HEK293 (cell line): Measurements from ENCODE around the gene LIN7A.
A peak's percentile ranks its signal among the peaks of the same experiment; 100 is the strongest.

Source experiments
- CTCF ChIA-PET: fragments of 350-600 bp; formaldehyde crosslinking; extraction: SDS; loops from one replicate; lab custom pipeline; 2021; ENCODE audit warnings: antibody characterized with exemption; lab: Yijun Ruan, JAX
- POLR2A ChIA-PET: fragments of 300-600 bp; formaldehyde crosslinking; extraction: SDS; loops from one replicate; lab custom pipeline; 2020; ENCODE audit warnings: antibody characterized with exemption, inconsistent platforms; lab: Yijun Ruan, JAX
- H3K27ac ChIP-seq: fragments of 200-500 bp; sonication (Bioruptor generic); 2 replicates; pipeline ENCODE4 v1.5.1; 2014; ENCODE audit warnings: low read depth, low read length, control low read depth, inconsistent platforms; ENCODE audit errors: extremely low read depth
- H3K36me3 ChIP-seq, 2 experiments: fragments of 200-500 bp in 1 of 2; sonication (Bioruptor generic) in 1 of 2; 1 replicate in 1 of 2; 2 replicates in 1 of 2; pipeline ENCODE4 v1.5.1; 2014 to 2017; ENCODE audit warnings: inconsistent platforms in 2 of 2, low read length in 2 of 2; ENCODE audit not compliant: control insufficient read depth in 2 of 2, insufficient read depth in 1 of 2
- H3K4me1 ChIP-seq: fragments of 200-500 bp; sonication (Bioruptor generic); 2 replicates; pipeline ENCODE4 v1.5.1; 2014; ENCODE audit warnings: mild to moderate bottlenecking, low read length, inconsistent platforms; ENCODE audit not compliant: control insufficient read depth, insufficient read depth
- H3K4me3 ChIP-seq: 2 replicates; pipeline ENCODE4 v1.5.1; 2011; ENCODE audit warnings: low read depth, mild to moderate bottlenecking, control low read depth, low read length, moderate library complexity
- H3K9me3 ChIP-seq: fragments of 200-500 bp; sonication (Bioruptor generic); 2 replicates; pipeline ENCODE4 v1.5.1; 2014; ENCODE audit warnings: low read depth, low read length, inconsistent platforms; ENCODE audit not compliant: control insufficient read depth, insufficient read depth
- ATF2 ChIP-seq: fragments of 450-650 bp; formaldehyde crosslinking; IDR thresholded peaks from 2 replicates; pipeline ENCODE4 v1.5.1; 2016; ENCODE audit warnings: missing biosample characterization, missing genetic modification characterization, low read depth
- KLF9 ChIP-seq: fragments of 450-650 bp; formaldehyde crosslinking; IDR thresholded peaks from 2 replicates; pipeline ENCODE4 v1.5.1; 2016; ENCODE audit warnings: missing biosample characterization, missing genetic modification characterization, low read depth
- MZF1 ChIP-seq: fragments of 450-650 bp; formaldehyde crosslinking; IDR thresholded peaks from 2 replicates; pipeline ENCODE4 v1.5.1; 2017; ENCODE audit warnings: missing biosample characterization, missing genetic modification characterization, borderline replicate concordance
- PRDM1 ChIP-seq: fragments of 450-650 bp; formaldehyde crosslinking; IDR thresholded peaks from 2 replicates; pipeline ENCODE4; 2016; ENCODE audit warnings: missing biosample characterization, missing genetic modification characterization
- SP3 ChIP-seq: fragments of 450-650 bp; formaldehyde crosslinking; IDR thresholded peaks from 2 replicates; pipeline ENCODE4 v1.5.1; 2016; ENCODE audit warnings: missing biosample characterization, missing genetic modification characterization
- YY2 ChIP-seq: fragments of 450-650 bp; formaldehyde crosslinking; IDR thresholded peaks from 2 replicates; pipeline ENCODE4 v1.5.1; 2016; ENCODE audit warnings: missing biosample characterization, missing genetic modification characterization
- ZEB2 ChIP-seq: fragments of 450-650 bp; formaldehyde crosslinking; IDR thresholded peaks from 2 replicates; pipeline ENCODE4 v1.5.1; 2016; ENCODE audit warnings: missing biosample characterization, missing genetic modification characterization
- ZNF266 ChIP-seq: fragments of 450-650 bp; formaldehyde crosslinking; IDR thresholded peaks from 2 replicates; pipeline ENCODE4 v1.5.1; 2016; ENCODE audit warnings: missing biosample characterization, missing genetic modification characterization, low read depth
- ZNF274 ChIP-seq, 2 experiments: fragments of 200-500 bp in 1 of 2; fragments of 450-650 bp in 1 of 2; sonication (Bioruptor generic) in 1 of 2; formaldehyde crosslinking in 1 of 2; IDR thresholded peaks; 2 replicates each; pipeline versions ENCODE4 v1.5.1 to v1.6.1; 2014 to 2016; ENCODE audit warnings: borderline replicate concordance in 1 of 2, inconsistent platforms in 1 of 2, low read length in 1 of 2, missing biosample characterization in 1 of 2, missing genetic modification characterization in 1 of 2
- ZNF280D ChIP-seq: fragments of 450-650 bp; formaldehyde crosslinking; IDR thresholded peaks from 2 replicates; pipeline ENCODE4 v1.5.1; 2016; ENCODE audit warnings: missing biosample characterization, missing genetic modification characterization
- ZNF302 ChIP-seq: fragments of 450-650 bp; formaldehyde crosslinking; IDR thresholded peaks from 2 replicates; pipeline ENCODE4 v1.5.1; 2016; ENCODE audit warnings: missing biosample characterization, missing genetic modification characterization, low read depth
- ZNF391 ChIP-seq: fragments of 450-650 bp; formaldehyde crosslinking; IDR thresholded peaks from 2 replicates; pipeline ENCODE4 v1.5.1; 2016; ENCODE audit warnings: low read depth, missing biosample characterization, missing genetic modification characterization, borderline replicate concordance
- ZNF398 ChIP-seq: fragments of 450-650 bp; formaldehyde crosslinking; IDR thresholded peaks from 2 replicates; pipeline ENCODE4 v1.5.1; 2017; ENCODE audit warnings: missing biosample characterization, missing genetic modification characterization
- ZNF621 ChIP-seq: fragments of 450-650 bp; formaldehyde crosslinking; IDR thresholded peaks from 2 replicates; pipeline ENCODE4 v1.5.1; 2017; ENCODE audit warnings: missing biosample characterization, missing genetic modification characterization
- ZNF639 ChIP-seq: fragments of 450-650 bp; formaldehyde crosslinking; IDR thresholded peaks from 2 replicates; pipeline ENCODE4 v1.5.1; 2016; ENCODE audit warnings: missing biosample characterization, missing genetic modification characterization
- ZNF830 ChIP-seq: fragments of 450-650 bp; IDR thresholded peaks from 2 replicates; pipeline ENCODE4 v1.5.0; 2018; ENCODE audit warnings: missing biosample characterization, missing genetic modification characterization, low read depth, mild to moderate bottlenecking, moderate library complexity
- ZSCAN23 ChIP-seq: fragments of 450-650 bp; formaldehyde crosslinking; IDR thresholded peaks from 2 replicates; pipeline ENCODE4 v1.5.1; 2016; ENCODE audit warnings: missing biosample characterization, missing genetic modification characterization
- ZSCAN5A ChIP-seq: fragments of 450-650 bp; formaldehyde crosslinking; IDR thresholded peaks from 2 replicates; pipeline ENCODE4 v1.5.1; 2016; ENCODE audit warnings: missing biosample characterization, missing genetic modification characterization

The LIN7A gene

GRCh38 chr12:80894179-80894578 lies 43.6 kb downstream of the LIN7A start:
- TF ChIP-seq PRDM1 (0 out of 2 replicates have a peak, but pooled peaks have one; percentile 9), SP3 (no peak)
- POLR2A ChIA-PET = no interaction called here
- Histone ChIP-seq H3K27ac (no peak overlapping the region), H3K4me1 (no peaks in the 10 kb centered on the region), H3K9me3 (no peaks in the 10 kb centered on the region), H3K4me3 (no peak overlapping the region), H3K36me3 (no peaks in the 10 kb centered on the region)
- CTCF ChIA-PET = no interaction called here

- TF ChIP-seq ZSCAN23 (tag by site-specific recombination) (no peak), ZEB2 (tag by site-specific recombination) (no peak)
- CTCF ChIA-PET = no interaction called here
- no peak overlapping the region for H3K27ac ChIP-seq
These were observed 44.9 kb downstream of the LIN7A start for GRCh38 chr12:80892597-80893445.

GRCh38 chr12:80884651-80885050 lies 53.1 kb downstream of the LIN7A start:
- ChIA-PET CTCF (interaction anchor here (0.7 kb wide), 1 partner anchor 1543 kb away, joined by 4 read pairs; no protein-coding TSS in a partner anchor), POLR2A (no interaction called here)
- Histone ChIP-seq H3K36me3 (no peaks in the 10 kb centered on the region), H3K4me1 (no peaks in the 10 kb centered on the region), H3K27ac (no peak overlapping the region), H3K9me3 (no peaks in the 10 kb centered on the region), H3K4me3 (no peak overlapping the region)
- TF ChIP-seq ZNF280D (tag by site-specific recombination) (no peak), ZNF621 (tag by site-specific recombination) (no peak), SP3 (no peak), ZNF391 (no peak), ZNF639 (tag by site-specific recombination) (no peak), KLF9 (tag by site-specific recombination) (no peak), ATF2 (tag by site-specific recombination) (no peak), ZNF274 (IDR thresholded peaks at IDR 0.05; ENCODE audit: low read length) (no peak), ZNF274 (tag by site-specific recombination; IDR thresholded peaks at IDR 0.05; ENCODE audit: borderline replicate concordance) (no peak), ZNF266 (tag by site-specific recombination) (no peak), ZNF830 (tag by site-specific recombination) (no peak), YY2 (tag by site-specific recombination) (no peak), ZNF398 (tag by site-specific recombination) (no peak), MZF1 (tag by site-specific recombination) (no peak), ZSCAN5A (tag by site-specific recombination) (no peak), ZNF302 (tag by site-specific recombination) (no peak)

More at GRCh38 chr12:80892597-80893445, 44.9 kb downstream of the LIN7A start:
- POLR2A ChIA-PET = no interaction called here
- Histone ChIP-seq H3K4me3 (no peak overlapping the region), H3K4me1 (no peaks in the 10 kb centered on the region), H3K36me3 (no peaks in the 10 kb centered on the region), H3K9me3 (no peaks in the 10 kb centered on the region)
